VCaP (cell line): Measurements from ENCODE around the gene OR4Q2.

ENCODE experiments used
- H3K27ac ChIP-seq: fragments of 450-650 bp; 2 replicates; pipeline ENCODE4 v1.5.1; 2017
- TF ChIP-seq, protein P1 (sequence below): fragments of 450-650 bp; conservative IDR thresholded peaks from 2 replicates; pipeline ENCODE4 v1.5.1; 2017; ENCODE audit warnings: mild to moderate bottlenecking, moderate library complexity

The OR4Q2 gene

DNA sequence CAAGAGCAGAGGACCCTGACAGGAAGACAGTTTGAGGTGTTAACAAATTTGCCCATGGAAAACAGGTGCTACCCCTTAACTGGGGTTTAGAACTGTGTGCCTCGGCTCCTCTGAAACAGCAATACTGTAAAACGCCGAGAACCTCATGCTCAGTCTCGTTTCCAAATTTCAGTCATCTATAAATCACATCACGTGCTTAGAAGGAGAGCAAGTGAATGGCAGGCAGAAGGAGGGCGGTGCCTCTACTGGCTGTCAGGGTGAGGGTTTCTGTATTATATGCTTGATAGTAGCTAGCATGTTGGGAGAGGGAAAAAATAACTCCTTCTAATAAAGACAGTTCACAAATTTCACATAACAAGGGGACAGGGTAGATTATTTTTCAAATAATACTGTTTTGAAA, 29.1 kb downstream of the OR4Q2 start:
- no peak overlapping the region for H3K27ac ChIP-seq
- TF ChIP-seq, protein P1, sequence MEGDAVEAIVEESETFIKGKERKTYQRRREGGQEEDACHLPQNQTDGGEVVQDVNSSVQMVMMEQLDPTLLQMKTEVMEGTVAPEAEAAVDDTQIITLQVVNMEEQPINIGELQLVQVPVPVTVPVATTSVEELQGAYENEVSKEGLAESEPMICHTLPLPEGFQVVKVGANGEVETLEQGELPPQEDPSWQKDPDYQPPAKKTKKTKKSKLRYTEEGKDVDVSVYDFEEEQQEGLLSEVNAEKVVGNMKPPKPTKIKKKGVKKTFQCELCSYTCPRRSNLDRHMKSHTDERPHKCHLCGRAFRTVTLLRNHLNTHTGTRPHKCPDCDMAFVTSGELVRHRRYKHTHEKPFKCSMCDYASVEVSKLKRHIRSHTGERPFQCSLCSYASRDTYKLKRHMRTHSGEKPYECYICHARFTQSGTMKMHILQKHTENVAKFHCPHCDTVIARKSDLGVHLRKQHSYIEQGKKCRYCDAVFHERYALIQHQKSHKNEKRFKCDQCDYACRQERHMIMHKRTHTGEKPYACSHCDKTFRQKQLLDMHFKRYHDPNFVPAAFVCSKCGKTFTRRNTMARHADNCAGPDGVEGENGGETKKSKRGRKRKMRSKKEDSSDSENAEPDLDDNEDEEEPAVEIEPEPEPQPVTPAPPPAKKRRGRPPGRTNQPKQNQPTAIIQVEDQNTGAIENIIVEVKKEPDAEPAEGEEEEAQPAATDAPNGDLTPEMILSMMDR, result no peak

DNA sequence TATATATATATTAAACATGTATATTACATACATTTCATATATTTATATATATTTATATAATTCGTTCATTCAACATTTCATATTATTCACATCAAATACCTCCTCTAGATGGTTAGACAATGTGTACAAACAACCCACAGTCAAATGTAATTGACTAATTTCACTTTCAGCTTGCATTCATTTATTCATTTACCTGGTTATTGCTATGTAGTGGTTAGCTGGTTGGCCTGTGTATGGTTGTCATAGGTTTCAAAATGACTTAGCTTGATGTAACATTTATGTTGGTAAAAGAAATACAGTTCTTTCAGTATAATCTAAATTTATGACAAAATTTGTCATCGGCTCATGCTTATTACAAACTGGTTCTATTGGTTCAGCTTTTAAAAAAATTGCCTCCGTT, 33.5 kb downstream of the OR4Q2 start:
- TF ChIP-seq, protein P1, result no peak
- no peak overlapping the region for H3K27ac ChIP-seq

DNA sequence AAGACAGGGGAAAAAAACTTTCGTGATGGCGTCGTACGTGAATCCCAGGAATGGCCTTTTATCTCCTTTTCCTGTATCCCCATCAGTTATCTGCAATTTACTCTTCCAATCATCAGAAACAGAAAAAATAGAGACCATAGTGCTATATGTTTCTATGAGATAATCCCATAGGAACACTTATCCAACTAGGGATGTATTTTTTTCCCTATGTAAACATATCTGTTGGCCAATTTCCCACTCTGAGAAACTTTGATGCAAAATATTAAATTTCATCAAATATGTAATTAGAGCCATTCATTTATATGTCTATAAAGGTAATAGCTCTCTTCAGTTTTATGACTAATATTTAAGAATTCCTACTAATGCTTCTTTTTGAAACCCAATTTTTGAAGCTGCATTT, 34.0 kb downstream of the OR4Q2 start, which contains the start of gene OR4K13:
OR4K13 (minus strand) TSS at position 101 of the 400 bp plus-strand sequence. CDS start 1,280 bp downstream, outside the sequence.
- H3K27ac ChIP-seq, result no peak within 1 kb of the TSS
- TF ChIP-seq, protein P1, result no peak

DNA sequence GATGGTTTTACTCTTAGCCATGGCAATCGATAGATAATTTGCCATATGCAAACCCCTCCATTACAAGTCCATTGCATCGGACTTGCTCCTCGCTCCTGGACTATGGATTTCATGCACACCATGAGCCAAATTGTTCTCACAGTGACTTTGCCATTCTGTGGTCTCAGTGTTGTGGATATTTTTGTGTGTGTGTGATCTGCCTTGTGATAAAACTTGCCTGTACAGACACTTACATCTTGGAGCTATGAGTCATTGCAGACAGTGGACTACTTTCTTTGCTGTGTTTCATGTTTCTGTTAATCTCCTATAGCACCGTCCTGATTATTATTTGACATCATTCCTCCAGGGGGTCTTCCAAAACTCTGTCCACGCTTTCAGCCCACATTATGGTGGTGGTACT, 42.3 kb downstream of the OR4Q2 start:
- H3K27ac ChIP-seq, result no peak overlapping the region
- TF ChIP-seq, protein P1, result no peak

DNA sequence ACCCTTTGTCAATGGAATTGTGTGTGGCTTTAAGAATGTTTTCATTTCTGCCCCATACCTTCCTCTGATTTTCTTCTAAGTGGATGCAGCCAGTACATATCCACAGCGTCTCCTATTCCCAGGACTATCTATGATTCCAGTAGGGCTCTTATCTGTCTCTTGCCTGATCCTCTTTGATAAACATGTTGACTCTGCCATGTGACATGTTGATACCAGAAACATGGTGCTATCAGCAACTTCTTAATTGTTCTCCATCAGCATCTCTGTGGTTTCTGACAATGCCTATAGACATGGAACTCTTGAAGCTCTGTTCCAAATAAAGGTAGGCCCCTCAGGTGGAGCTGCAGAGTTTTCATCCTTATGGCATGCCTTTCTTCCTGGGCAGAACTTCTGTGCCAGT, 46.2 kb downstream of the OR4Q2 start:
- no peak overlapping the region for H3K27ac ChIP-seq

More for the DNA sequence above, 46.2 kb downstream of the OR4Q2 start:
- TF ChIP-seq, protein P1, result no peak
